ENCODE results near the gene EFCAB9. TPM values are rescaled to one million over a fixed set of nuclear protein-coding genes. Genes with fewer than 3 reads are reported as not detected.

Gene EFCAB9
- total RNA-seq, 1 donor from 2014 or later: not detected

DNA sequence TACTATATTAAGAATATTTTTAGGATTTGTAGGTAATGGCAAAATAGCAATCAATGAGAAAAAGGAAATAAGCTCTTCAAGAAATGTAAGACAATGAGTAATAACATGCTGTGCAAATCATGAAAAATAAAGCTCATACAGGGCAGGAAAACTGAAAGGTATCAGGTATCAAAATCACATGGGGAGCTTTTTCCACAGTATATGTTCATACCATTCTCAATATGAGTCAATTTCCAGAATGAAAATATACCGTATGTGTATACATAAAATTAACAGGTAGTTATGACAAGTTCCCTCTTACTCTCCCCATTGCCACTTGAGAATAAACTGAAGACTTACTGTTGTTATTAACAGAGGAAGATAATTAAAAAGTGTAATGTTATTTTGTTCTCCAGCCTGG is 35.9 kb downstream of the EFCAB9 start:
- Histone ChIP-seq H3K4me3 (ENCODE audit: low read length in 3 of 3) (no peak overlapping the region), H3K27me3 (ENCODE audit: control insufficient read depth in 3 of 3, insufficient read depth in 3 of 3, low read length in 3 of 3) (no peaks in the 10 kb centered on the region), H3K9ac (ENCODE audit: low read depth in 1 of 3, low read length in 3 of 3) (no peak overlapping the region), H3K4me1 (ENCODE audit: control insufficient read depth in 3 of 3, insufficient read depth in 3 of 3, low read length in 3 of 3) (no peaks in the 10 kb centered on the region), H3K9me3 (ENCODE audit: control insufficient read depth in 3 of 3, low read length in 3 of 3) (no peaks in the 10 kb centered on the region), H3K27ac (ENCODE audit: low read depth, low read length) (no peak overlapping the region), H3K36me3 (ENCODE audit: control insufficient read depth in 3 of 3, insufficient read depth in 3 of 3, low read length in 3 of 3) (peaks cover 0 to 5% (median 5%) of the 10 kb centered on the region in 3 donors)

DNA sequence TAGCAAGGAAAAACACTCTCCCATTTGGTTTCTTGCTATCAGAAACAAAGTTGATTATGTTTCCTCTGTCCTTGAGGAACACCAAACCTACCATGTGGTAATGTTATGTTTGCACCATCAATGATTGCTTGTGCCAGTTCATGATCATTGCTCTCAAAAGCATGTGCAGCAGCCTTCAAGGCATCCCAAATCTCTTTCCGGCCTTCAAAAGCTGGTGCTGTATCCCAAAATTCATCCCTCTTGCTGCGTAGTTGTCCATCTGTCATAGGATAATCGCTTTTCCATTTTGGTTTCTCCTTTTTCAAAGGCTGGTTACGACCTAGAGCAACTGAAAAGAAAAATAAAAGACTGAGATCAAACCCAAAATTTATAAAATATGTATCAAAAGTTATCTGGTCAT is 40.1 kb downstream of the EFCAB9 start:
- Histone ChIP-seq H3K36me3 (ENCODE audit: control insufficient read depth in 3 of 3, insufficient read depth in 3 of 3, low read length in 3 of 3) (peaks cover 0 to 5% (median 3%) of the 10 kb centered on the region in 3 donors), H3K9ac (ENCODE audit: low read depth in 1 of 3, low read length in 3 of 3) (no peak overlapping the region), H3K9me3 (ENCODE audit: control insufficient read depth in 3 of 3, low read length in 3 of 3) (no peaks in the 10 kb centered on the region), H3K4me3 (ENCODE audit: low read length in 3 of 3) (no peak overlapping the region), H3K27ac (ENCODE audit: low read depth, low read length) (no peak overlapping the region), H3K27me3 (ENCODE audit: control insufficient read depth in 3 of 3, insufficient read depth in 3 of 3, low read length in 3 of 3) (no peaks in the 10 kb centered on the region), H3K4me1 (ENCODE audit: control insufficient read depth in 3 of 3, insufficient read depth in 3 of 3, low read length in 3 of 3) (no peaks in the 10 kb centered on the region)

GRCh38 chr5:172235132-172235780 is 41.3 kb downstream of the EFCAB9 start:
- H3K9me3 ChIP-seq (ENCODE audit: control insufficient read depth in 3 of 3, low read length in 3 of 3): no peaks in the 10 kb centered on the region
- H3K4me1 ChIP-seq (ENCODE audit: control insufficient read depth in 3 of 3, insufficient read depth in 3 of 3, low read length in 3 of 3): no peaks in the 10 kb centered on the region
- H3K27me3 ChIP-seq (ENCODE audit: control insufficient read depth in 3 of 3, insufficient read depth in 3 of 3, low read length in 3 of 3): no peaks in the 10 kb centered on the region
- peaks cover 0 to 5% (median 3%) of the 10 kb centered on the region in 3 donors for H3K36me3 ChIP-seq (ENCODE audit: control insufficient read depth in 3 of 3, insufficient read depth in 3 of 3, low read length in 3 of 3)
- no peak overlapping the region for H3K9ac ChIP-seq (ENCODE audit: low read depth in 1 of 3, low read length in 3 of 3)
- no peak overlapping the region for H3K27ac ChIP-seq (ENCODE audit: low read depth, low read length)
- no peak overlapping the region for H3K4me3 ChIP-seq (ENCODE audit: low read length in 3 of 3)

- H3K9me3 ChIP-seq (ENCODE audit: control insufficient read depth in 3 of 3, low read length in 3 of 3): no peaks in the 10 kb centered on the region
- no peak overlapping the region for H3K9ac ChIP-seq (ENCODE audit: low read depth in 1 of 3, low read length in 3 of 3)
- H3K36me3 ChIP-seq (ENCODE audit: control insufficient read depth in 3 of 3, insufficient read depth in 3 of 3, low read length in 3 of 3): peaks cover 0 to 5% (median 3%) of the 10 kb centered on the region in 3 donors
- no peak overlapping the region for H3K27ac ChIP-seq (ENCODE audit: low read depth, low read length)
- no peaks in the 10 kb centered on the region for H3K27me3 ChIP-seq (ENCODE audit: control insufficient read depth in 3 of 3, insufficient read depth in 3 of 3, low read length in 3 of 3)
- H3K4me3 ChIP-seq (ENCODE audit: low read length in 3 of 3): no peak overlapping the region
- no peaks in the 10 kb centered on the region for H3K4me1 ChIP-seq (ENCODE audit: control insufficient read depth in 3 of 3, insufficient read depth in 3 of 3, low read length in 3 of 3)
Observed at GRCh38 chr5:172235827-172236736, 42.1 kb downstream of the EFCAB9 start.

DNA sequence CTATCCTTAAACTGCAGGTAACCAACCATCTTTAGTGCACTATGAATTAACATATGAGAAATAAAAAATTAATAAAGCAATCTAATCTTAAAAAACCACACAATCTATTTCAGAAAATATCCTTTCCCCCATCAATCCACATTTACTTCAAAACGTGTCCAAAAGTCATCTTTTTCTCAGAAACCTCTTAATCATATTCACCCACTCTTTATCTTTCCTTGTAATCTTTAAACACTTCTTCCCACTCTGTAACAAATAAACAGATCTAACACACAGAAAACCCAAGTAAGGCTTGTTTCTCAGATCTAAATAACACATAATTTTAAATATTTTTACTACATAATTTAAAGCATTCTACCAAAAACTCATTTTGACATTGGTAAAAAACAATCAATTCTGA is 44.4 kb downstream of the EFCAB9 start:
- no peak overlapping the region for H3K9ac ChIP-seq (ENCODE audit: low read depth in 1 of 3, low read length in 3 of 3)
- peaks cover 0 to 3% (median 0%) of the 10 kb centered on the region in 3 donors for H3K36me3 ChIP-seq (ENCODE audit: control insufficient read depth in 3 of 3, insufficient read depth in 3 of 3, low read length in 3 of 3)
- H3K27me3 ChIP-seq (ENCODE audit: control insufficient read depth in 3 of 3, insufficient read depth in 3 of 3, low read length in 3 of 3): no peaks in the 10 kb centered on the region
- H3K4me3 ChIP-seq (ENCODE audit: low read length in 3 of 3): no peak overlapping the region
- no peak overlapping the region for H3K27ac ChIP-seq (ENCODE audit: low read depth, low read length)
- H3K4me1 ChIP-seq (ENCODE audit: control insufficient read depth in 3 of 3, insufficient read depth in 3 of 3, low read length in 3 of 3): no peaks in the 10 kb centered on the region
- no peaks in the 10 kb centered on the region for H3K9me3 ChIP-seq (ENCODE audit: control insufficient read depth in 3 of 3, low read length in 3 of 3)

DNA sequence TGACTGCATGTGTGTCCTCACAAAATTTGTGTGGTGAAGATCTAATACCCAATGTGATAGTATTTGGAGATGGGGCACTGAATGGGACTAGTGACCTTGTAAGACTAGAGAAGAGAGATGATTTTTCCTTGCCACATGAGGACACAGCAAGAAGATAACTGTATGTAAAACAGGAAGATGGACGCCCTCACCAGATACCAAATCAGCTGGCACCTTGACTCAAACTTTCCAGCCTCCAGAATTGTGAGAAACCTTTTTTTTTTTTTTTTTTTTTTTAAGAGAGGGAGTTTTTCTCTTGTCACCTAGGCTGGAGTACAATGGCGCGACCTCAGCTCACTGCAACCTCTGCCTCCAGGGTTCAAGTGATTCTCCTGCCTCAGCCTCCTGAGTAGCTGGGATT is 49.3 kb downstream of the EFCAB9 start:
- H3K9me3 ChIP-seq (ENCODE audit: control insufficient read depth in 3 of 3, low read length in 3 of 3): no peaks in the 10 kb centered on the region
- no peak overlapping the region for H3K27ac ChIP-seq (ENCODE audit: low read depth, low read length)
- H3K4me3 ChIP-seq (ENCODE audit: low read length in 3 of 3): no peak overlapping the region
- H3K4me1 ChIP-seq (ENCODE audit: control insufficient read depth in 3 of 3, insufficient read depth in 3 of 3, low read length in 3 of 3): peaks cover 0 to 6% (median 0%) of the 10 kb centered on the region in 3 donors
- H3K36me3 ChIP-seq (ENCODE audit: control insufficient read depth in 3 of 3, insufficient read depth in 3 of 3, low read length in 3 of 3): no peaks in the 10 kb centered on the region
- no peaks in the 10 kb centered on the region for H3K27me3 ChIP-seq (ENCODE audit: control insufficient read depth in 3 of 3, insufficient read depth in 3 of 3, low read length in 3 of 3)
- no peak overlapping the region for H3K9ac ChIP-seq (ENCODE audit: low read depth in 1 of 3, low read length in 3 of 3)

- Histone ChIP-seq H3K4me1 (ENCODE audit: control insufficient read depth in 3 of 3, insufficient read depth in 3 of 3, low read length in 3 of 3) (peaks cover 0 to 6% (median 0%) of the 10 kb centered on the region in 3 donors), H3K27ac (ENCODE audit: low read depth, low read length) (no peak overlapping the region), H3K9ac (ENCODE audit: low read depth in 1 of 3, low read length in 3 of 3) (no peak overlapping the region), H3K9me3 (ENCODE audit: control insufficient read depth in 3 of 3, low read length in 3 of 3) (no peaks in the 10 kb centered on the region), H3K36me3 (ENCODE audit: control insufficient read depth in 3 of 3, insufficient read depth in 3 of 3, low read length in 3 of 3) (no peaks in the 10 kb centered on the region), H3K4me3 (ENCODE audit: low read length in 3 of 3) (no peak overlapping the region), H3K27me3 (ENCODE audit: control insufficient read depth in 3 of 3, insufficient read depth in 3 of 3, low read length in 3 of 3) (no peaks in the 10 kb centered on the region)
Observed at GRCh38 chr5:172245046-172245445, 51.1 kb downstream of the EFCAB9 start.

- H3K9ac ChIP-seq (ENCODE audit: low read depth in 1 of 3, low read length in 3 of 3): no peak overlapping the region
Observed at GRCh38 chr5:172245703-172246125, 51.7 kb downstream of the EFCAB9 start.

GRCh38 chr5:172248637-172249036 is 54.7 kb downstream of the EFCAB9 start:
- Histone ChIP-seq H3K9me3 (ENCODE audit: control insufficient read depth in 3 of 3, low read length in 3 of 3) (peaks cover 2 to 8% (median 7%) of the 10 kb centered on the region in 3 donors), H3K9ac (ENCODE audit: low read depth in 1 of 3, low read length in 3 of 3) (no peak overlapping the region), H3K36me3 (ENCODE audit: control insufficient read depth in 3 of 3, insufficient read depth in 3 of 3, low read length in 3 of 3) (no peaks in the 10 kb centered on the region), H3K27me3 (ENCODE audit: control insufficient read depth in 3 of 3, insufficient read depth in 3 of 3, low read length in 3 of 3) (no peaks in the 10 kb centered on the region), H3K4me3 (ENCODE audit: low read length in 3 of 3) (no peak overlapping the region), H3K4me1 (ENCODE audit: control insufficient read depth in 3 of 3, insufficient read depth in 3 of 3, low read length in 3 of 3) (peaks cover 0 to 6% (median 0%) of the 10 kb centered on the region in 3 donors), H3K27ac (ENCODE audit: low read depth, low read length) (no peak overlapping the region)

More at GRCh38 chr5:172245703-172246125, 51.7 kb downstream of the EFCAB9 start:
- Histone ChIP-seq H3K27me3 (ENCODE audit: control insufficient read depth in 3 of 3, insufficient read depth in 3 of 3, low read length in 3 of 3) (no peaks in the 10 kb centered on the region), H3K27ac (ENCODE audit: low read depth, low read length) (no peak overlapping the region), H3K9me3 (ENCODE audit: control insufficient read depth in 3 of 3, low read length in 3 of 3) (no peaks in the 10 kb centered on the region), H3K36me3 (ENCODE audit: control insufficient read depth in 3 of 3, insufficient read depth in 3 of 3, low read length in 3 of 3) (no peaks in the 10 kb centered on the region), H3K4me3 (ENCODE audit: low read length in 3 of 3) (no peak overlapping the region), H3K4me1 (ENCODE audit: control insufficient read depth in 3 of 3, insufficient read depth in 3 of 3, low read length in 3 of 3) (peaks cover 0 to 6% (median 0%) of the 10 kb centered on the region in 3 donors)

- H3K4me1 ChIP-seq (ENCODE audit: control insufficient read depth in 3 of 3, insufficient read depth in 3 of 3, low read length in 3 of 3): no peaks in the 10 kb centered on the region
- no peak overlapping the region for H3K9ac ChIP-seq (ENCODE audit: low read depth in 1 of 3, low read length in 3 of 3)
- no peaks in the 10 kb centered on the region for H3K27me3 ChIP-seq (ENCODE audit: control insufficient read depth in 3 of 3, insufficient read depth in 3 of 3, low read length in 3 of 3)
- no peak overlapping the region for H3K4me3 ChIP-seq (ENCODE audit: low read length in 3 of 3)
- H3K27ac ChIP-seq (ENCODE audit: low read depth, low read length): no peak overlapping the region
- peaks cover 2 to 8% (median 7%) of the 10 kb centered on the region in 3 donors for H3K9me3 ChIP-seq (ENCODE audit: control insufficient read depth in 3 of 3, low read length in 3 of 3)
- peaks cover 4 to 6% (median 5%) of the 10 kb centered on the region in 3 donors for H3K36me3 ChIP-seq (ENCODE audit: control insufficient read depth in 3 of 3, insufficient read depth in 3 of 3, low read length in 3 of 3)
Observed at GRCh38 chr5:172251419-172251818, 57.4 kb downstream of the EFCAB9 start.
